Activated CD4-positive, alpha-beta T cell treated with anti-CD3 and anti-CD28 coated beads, Interleukin-2, amount 50 U/mL, for 16 hours (primary cell): ENCODE results near the gene TAS2R13.

Source experiments
- DNase-seq: peaks from one replicate; pipeline ENCODE4 v3.0.0-alpha.2; 2020

TAS2R13 gene

DNA sequence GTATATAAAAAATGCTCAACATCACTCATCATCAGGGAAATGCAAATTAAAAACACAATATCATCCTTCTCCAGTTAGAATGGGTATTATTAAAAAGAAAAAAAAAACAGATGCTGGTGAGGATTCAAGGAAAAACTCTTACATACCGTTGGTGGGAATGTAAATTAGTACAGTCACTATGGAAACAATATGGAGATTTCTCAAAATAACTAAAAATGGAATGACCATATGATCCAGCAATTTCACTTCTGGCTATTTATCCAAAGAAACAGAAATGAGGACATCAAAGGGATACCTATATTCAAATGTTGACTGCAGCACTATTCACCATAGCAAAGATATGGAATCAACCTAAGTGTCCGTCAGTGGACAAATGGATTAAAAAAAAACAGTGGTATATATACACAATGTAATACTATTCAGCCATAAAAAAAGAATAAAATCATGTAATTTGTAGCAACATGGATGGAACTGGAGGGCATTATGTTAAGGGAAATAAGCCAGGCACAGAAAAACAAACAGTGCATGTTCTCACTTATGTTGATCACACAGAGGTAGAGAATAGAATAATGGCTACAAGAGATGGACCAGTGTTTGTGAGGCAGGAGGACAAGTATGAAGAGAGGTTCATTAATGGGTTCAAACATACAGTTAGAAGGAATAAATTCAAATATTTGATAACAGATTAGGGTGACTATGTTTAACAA, 45.7 kb downstream of the TAS2R13 start:
- no peak for DNase-seq

GRCh38 chr12:10861366-10861765, 48.0 kb downstream of the TAS2R13 start:
- no peak for DNase-seq
